Measurements from ENCODE around the gene OPTC. TPM values are rescaled to one million over a fixed set of nuclear protein-coding genes. Genes with fewer than 3 reads are reported as not detected.

Gene OPTC
- polyA plus RNA-seq, 3 donors = not detected

DNA sequence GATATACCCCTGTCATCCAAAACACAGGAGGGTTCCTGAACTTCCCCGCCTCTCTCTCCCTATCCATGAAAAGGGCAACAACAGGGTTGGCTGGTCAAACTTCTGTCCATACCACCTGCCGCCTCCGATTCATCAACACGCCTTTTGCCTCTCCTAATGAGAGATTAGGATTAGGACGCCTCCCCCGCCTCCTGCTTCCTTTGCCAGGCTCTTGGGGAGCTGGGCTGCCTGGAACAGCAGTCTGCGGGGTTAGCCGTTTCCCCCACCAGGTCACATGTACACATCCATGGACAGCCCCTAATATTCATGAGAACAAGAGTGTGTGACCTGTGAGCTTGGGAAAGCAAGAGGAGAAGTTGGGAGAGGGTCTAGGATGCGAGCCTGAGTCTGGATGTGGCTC, 2.3 kb upstream of the OPTC start:
- no peak for DNase-seq

DNA sequence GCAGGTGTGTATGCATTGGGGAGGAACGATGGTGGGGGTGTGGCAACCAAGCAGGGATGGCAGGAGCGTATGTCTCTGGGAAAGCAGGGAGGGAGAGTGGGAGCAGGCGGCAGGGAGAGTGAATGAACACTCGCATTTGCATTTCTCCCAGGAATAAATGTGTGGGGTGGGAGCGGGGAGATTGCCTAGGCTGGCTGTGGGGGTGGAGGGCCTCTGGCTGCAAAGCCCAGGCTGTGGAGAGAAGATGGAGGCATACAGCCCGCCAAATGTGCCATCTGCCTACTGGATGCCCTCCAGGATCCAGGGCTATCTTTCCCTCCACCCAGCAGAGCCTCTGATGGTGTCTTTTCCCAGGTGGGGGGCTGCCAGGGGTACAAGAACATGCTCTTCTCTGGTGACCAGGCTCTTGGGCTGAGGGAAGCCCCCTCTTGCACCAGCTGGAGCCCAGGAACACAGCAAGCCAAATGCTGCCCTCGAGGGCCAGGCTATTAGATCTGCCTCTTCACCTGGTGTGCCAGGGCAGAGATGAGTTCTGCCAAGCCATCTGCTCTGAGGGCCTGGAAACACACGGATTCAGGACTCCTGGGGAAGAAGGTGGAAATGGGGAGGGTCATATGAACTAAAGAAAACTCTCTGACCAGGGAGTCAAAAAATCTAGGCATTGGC, 1.7 kb upstream of the OPTC start:
- no peak for DNase-seq

DNA sequence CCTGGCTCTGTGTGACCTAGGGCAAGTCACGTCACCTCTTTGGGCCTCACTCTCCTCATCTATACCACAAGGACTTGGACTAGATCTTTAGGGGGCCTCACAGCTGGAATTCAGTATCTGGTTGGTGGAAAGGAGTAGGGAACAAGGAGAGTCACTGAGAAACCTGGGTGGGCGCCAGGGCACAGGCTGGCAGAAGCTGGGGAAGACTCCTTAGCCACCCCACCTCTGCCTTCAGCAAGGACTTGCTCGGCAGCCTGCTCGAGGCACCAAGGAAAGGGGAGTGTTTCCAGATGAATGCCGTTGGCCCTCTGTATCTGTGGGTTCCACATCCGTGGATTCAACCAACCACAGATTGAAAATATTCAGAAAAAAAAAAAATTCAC, 1.2 kb upstream of the OPTC start:
- DNase-seq = no peak

DNA sequence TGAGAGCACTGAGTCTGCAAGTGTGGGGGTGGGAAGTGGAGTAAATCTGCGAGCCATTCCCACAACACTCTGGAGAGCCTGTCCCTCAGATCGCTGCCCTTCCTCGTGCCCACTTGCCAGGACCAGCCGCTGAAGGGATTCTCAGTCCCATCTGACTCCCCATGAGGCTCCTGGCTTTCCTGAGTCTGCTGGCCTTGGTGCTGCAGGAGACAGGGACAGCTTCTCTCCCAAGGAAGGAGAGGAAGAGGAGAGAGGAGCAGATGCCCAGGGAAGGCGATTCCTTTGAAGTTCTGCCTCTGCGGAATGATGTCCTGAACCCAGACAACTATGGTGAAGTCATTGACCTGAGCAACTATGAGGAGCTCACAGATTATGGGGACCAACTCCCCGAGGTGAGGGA, 1.9 kb downstream of the OPTC start:
- no peak for DNase-seq

DNA sequence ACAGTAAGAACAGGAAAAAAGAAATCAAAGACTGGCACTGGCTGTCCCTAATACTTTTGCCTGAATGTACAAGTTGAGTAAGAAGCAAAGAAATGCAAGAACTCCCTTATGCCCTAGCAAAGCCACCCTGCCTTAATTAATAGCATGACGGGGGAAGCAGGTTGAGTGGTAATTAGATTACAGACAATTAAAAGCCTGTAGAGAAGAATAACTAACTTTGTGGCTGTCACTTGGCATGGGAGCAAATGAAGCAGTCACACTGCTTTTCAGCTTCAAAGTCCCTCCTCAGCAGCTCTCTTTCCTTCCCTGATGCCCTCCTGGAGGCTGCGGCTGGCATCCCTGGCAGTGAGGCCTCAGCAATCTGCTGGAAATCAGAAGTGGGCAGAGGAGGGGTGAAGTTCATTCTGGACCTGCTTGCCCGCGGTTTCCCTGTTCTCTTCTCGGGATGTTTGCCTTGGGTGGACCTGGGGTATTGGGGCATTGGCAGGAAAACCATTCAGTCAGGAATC, 3.4 kb downstream of the OPTC start:
- DNase-seq = no peak

DNA sequence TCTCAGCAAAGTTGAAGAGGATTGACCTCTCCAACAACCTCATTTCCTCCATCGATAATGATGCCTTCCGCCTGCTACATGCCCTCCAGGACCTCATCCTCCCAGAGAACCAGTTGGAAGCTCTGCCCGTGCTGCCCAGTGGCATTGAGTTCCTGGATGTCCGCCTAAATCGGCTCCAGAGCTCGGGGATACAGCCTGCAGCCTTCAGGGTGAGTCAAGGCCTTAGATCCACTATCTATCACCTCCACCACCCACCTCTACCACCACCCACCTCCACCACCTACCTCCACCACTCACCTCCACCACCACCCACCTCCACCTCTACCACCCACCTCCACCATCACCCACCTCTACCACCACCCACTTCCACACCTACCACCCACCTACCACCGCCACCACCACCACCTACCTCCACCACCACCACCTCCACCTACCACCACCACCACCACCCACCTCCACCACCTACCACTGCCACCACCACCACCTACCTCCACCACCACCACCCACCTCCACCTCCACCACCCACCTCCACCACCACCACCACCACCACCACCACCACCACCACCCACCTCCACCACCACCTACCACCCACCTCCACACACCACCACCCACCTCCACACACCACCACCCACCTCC, 5.8 kb downstream of the OPTC start:
- DNase-seq = no peak

DNA sequence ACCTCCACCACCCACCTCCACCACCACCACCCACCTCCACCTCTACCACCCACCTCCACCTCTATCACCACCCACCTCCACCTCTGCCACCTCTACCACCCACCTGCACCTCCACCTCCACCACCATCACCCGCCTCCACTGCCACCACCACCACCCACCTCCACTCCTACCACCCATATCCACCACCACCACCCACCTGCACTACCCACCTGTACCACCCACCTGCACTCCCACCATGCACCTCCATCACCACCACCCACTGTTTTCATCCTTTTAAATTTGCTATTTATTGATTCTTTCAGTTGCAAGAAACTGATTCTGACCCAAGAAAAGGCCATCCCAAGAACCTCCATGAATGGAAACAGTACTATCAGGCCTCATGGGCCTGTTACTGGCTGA, 6.3 kb downstream of the OPTC start:
- no peak for DNase-seq

DNA sequence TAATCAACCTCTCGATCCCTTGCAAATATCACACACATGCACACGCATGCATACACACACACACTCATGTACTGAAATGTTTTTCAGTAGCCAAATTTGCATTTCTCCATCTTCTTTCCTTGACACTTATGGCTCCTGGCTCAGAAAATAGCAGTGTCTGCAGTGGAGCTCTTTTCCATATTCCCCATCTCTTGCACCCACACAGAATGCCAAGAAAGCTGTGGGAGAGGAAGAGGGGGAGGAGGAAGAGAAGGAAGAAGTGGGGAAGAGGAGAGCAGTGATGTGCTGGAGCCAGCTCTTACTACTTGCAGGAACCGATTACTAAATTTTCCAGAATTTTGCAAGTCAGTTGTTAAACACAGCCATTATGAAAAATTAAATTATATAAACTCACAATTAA, 9.9 kb downstream of the OPTC start:
- DNase-seq = no peak

DNA sequence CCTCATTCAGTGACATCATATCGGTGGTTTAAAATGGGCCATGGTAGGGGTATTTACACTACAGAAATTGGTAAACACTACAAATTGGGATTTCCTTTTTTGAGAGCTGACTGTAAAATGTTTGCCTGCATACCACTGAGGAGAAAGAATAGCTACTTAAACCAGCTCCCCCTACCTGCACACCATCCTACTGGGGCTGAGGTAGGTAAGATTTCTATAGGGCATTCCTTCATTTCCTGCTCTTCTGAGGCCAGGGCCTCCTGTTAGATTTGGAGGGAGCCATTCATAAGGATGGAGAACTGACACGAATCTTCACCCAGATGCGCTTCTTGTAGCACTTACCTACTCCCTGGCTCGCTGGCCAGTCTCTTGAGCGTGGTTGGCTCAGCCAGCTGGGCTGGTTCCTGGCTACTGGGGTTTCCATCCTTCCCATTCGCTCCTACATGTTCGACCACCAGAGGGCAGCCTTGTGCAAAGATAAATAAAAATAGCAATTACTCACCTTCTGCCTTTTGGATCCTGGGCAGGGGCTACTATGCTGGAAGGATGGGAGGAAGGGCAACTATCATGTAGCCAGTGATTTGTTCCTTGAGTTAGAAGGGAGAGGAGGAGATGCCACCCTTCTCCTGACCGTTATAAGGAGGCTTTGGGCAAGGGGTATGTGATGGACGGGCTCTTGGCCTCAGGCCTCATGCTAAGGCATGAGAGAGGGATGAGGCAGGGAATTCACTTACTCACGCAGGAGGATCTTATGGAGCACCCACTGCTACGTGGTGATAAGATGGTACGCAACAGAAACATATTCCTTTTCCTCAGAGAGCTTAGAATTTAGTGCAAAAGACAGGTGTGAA, 10.7 kb downstream of the OPTC start:
- peak; percentile 82 for DNase-seq

DNA sequence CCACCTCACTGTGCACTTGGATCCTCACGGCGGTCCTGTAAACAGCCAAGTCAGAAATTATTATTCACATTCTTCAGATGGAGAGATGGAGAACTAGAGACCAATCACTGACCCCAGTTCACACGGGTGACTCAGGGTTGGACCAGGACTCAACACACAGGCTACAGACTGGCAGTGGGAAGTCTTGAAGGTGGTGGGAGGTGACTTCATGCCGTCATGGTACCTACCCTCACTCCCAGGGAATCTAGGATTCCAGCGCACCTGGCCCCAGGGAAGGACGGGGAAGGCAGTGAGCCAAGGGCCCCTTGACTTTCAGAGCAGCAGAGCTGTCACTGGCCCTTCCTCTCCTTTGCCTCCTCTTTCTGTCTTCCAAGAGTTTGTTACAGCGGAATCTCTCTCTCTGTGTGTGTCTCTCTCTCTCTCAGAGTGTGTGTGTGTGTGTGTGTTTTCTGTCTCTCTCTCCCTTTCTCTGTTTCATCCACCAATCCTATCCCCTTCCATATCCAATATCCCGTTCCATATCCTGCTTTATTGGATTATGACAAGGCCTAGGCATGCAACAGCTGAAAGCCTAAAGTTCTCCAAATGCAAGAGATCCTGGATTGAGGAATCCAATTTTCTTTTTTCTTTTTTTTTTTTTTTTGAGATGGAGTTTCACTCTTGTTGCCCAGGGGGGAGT, 11.7 kb downstream of the OPTC start:
- DNase-seq = no peak

DNA sequence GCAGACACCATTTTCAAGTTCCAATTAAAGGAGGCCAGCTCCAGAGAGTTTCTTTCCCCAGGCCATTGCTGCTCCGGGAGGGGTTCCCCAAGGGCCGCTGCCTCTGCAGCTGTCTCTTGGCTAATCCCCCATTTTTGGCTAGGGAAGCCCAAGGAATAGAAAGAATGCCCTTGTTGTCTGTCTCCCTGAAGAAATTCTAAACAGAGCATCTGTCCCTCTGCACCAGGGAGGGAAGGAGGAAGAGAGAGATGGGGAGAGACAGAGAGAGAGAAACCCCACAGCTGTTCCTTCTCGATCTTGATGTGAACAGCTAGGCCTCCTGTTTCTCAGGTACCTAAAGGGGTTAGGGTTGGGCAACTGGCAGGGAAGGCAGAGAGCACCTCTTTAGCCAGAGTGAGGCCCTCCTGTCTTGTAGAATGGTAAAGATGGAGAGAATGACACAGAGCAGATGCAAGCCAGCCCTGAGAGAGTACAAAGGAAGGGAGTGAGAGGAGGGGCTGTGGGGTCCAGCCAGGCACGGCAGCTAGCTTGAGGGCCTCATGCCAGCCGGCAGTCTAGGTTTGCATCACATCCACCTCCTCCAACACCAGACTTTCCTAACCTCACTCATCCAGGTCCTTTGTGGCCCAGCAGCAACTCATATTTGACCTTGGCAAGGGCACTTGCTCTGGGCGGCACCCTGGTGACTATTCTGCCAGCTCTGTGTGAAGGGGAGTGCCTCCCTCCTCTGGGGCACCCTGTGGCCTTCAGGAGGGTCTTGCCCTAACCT, 13.1 kb downstream of the OPTC start:
- no peak for DNase-seq

DNA sequence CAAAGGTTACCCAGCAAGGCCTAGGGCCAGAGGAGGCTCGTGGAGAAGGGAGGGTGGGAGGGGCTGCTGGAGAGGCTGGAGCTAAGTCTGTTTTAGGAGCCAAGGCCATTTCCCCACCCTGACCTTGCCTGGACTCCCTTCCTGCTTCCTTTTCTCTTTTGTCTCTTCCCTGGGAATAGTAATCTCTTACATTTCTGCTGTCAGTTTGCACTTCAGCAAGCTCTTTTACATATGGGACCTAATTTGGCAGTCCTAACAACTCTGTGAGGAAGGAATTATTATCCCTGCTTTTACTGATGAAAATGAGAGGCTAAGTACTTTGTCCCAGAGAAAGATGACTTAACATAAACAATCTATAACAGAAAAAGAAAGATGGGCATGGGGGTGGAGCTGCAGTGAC, 13.8 kb downstream of the OPTC start:
- DNase-seq = no peak

DNA sequence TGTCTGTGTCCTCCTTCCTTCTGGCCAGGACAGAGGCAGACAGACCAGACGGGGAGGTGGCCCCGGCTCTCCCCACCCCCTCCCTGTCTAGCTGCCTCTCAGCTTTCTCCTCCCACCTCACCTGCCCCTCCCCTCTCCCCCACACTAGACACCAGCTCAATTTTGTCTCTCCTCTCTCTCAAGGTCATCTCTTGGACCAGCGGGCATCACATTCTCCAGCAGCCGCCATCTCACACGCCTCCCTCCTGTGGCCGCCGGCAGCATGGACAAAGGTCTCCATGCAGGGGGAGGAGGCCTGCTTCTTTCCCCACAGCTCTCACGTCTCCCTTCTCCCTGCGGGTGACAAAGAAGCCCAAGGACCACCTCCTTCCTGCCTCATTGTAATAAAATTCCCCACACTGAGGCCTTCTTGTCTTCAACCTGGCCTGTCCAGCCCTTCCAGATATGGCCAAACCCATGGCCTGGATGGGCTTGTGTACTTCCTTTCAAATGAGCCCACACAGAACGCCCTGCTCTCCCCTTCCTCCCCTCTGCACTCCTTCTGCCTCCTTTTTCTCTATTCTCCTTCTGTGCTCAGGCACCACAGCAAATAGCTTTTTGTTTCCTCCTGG, 14.6 kb downstream of the OPTC start:
- no peak for DNase-seq

DNA sequence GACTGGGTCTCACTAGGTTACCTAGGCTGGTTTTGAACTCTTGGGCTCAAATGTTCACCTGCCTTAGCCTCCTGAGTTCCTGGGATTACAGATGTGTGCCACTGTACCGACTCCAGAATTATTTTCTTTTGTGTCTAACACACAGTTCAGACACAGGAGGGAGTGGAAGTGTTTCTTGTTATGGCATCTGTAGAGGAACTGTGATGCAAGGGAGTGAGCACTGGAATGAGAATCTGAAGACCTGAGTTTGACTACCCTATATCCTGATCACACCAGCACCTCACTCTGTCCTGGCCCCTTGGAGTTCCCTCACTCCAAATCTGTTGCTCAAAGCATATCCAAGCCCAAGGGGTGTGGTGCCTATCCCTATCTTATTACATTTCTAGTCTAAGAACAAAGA, 15.2 kb downstream of the OPTC start:
- no peak for DNase-seq

DNA sequence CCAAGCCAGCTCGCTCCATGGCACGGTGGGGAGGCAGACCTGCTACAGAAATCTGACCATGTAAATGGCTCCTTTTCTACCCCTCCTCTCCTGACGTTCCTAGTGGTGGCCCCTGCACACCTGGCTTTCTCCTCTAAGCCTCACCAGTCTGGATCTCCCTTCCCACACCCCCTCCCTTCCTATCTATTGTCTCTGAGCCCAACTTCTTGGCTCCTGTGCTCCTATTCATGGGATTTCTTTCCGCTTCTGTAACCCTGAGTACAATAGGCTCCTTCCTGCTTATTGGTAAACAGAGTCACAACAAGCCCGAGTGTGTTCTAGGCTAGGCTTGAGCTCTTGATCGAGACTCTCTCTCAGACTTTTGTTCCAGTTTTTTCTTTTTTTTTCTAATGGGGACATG, 17.6 kb downstream of the OPTC start:
- no peak for DNase-seq

DNA sequence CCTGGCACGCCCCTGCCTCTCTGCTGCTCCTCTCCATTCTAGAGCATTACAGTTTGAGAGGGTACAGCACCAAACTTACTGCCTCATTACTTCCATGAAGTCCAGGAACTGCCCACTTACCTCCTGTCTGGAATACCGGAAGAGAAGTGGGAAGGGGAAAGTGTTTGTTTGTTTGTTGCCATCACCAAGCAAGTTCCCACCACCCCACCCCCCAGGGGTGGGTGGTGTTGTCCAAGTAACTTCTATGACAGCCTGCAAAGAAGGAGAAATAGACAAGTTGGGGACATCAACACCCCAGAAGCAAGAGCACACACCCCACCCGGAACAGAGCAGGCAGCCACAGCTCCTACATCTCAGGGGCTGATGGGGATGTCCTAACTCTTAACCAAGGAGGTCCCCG, 18.0 kb downstream of the OPTC start:
- DNase-seq = no peak

DNA sequence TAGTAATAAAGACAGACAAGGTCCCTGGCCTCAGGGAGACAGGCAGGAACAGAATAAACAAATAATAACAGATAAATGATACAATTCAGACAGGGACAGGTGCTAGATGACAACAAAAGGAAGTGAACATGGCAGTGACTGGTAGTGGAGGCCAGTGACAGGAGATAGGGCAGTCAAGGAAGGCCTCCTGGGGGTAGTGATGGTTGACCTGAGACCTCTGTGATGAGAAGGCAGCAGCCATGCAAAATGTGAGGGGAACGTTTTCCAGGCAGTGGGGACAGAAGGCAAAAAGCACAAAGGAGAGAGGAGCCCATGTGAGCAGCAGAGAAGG, 18.5 kb downstream of the OPTC start:
- no peak for DNase-seq

DNA sequence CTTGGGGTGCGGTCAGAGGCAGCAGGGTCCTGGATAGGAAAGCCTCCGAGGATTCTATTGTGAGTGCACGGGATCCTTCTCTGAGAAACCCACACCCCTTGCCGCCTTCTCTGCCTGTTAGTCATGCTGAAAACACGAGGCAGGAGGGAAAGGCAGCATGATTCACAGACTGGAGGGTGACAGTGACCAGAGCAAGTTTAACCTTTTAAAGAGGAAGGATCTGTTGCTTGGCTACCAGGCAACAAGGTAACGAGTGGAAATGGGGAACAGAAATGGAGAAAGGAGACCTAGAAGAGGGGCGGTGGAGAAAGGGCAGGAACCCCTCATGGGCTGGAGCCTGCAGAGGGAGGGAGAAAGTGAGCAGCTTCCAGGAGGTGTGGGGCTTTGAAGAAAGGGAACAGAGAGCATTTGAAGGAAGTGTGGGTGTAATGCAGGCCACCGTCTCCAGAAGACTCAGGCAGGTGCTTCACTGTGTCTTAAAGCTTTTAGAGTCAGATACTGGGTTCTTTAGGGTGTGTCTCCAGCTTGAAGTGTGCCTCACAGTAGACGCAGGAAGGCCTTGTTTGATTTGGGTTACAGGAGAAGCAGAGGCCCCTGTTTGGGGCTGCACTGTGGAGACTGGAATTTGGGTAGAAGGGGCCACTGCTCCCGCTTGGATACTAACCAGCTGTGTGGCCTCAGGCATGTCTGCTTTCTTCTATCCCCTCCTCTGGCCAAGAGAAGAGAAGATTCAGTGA, 19.1 kb downstream of the OPTC start:
- no peak for DNase-seq

DNA sequence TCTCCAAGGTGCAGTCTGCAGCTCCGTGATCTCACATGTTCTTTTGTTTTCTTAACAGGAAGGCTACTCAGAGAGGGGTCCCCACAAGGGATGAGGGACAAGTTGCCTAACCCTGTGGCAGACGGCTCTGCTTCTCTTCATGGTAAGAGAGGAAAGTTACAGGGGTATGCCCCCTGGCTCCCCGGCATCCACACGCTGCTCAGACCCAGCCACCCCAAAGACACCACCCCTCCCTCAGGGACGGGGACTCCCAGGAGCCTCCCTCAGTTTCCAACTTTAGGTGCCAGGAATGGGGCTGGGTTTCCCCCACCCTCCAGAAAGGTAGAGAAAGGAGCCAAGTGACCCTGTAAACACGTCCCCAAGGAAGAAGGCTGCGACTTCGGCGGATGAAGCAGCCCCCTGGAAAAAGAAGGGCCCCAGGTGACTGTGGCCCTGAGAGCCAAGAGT, 19.7 kb downstream of the OPTC start:
- DNase-seq = no peak

DNA sequence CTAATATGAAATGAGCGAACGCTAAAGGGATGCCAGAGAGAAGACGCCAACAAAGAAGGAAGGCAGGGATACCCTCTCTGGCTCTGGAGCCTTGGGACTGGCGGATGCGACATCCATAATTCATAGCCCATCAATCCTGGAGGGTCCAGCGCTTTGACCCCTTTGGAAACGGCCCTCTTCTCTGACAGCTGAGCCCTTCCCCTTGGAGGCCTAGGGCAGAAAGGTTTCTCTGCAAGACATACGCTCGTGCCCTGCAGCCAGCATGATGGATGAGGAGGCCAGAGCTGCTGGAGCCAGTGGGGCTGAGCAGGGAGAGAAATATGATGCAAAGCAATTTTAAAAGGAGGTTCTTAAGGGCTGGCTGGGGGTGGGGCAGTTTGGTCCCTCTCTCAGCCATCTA, 22.2 kb downstream of the OPTC start:
- DNase-seq = no peak

DNA sequence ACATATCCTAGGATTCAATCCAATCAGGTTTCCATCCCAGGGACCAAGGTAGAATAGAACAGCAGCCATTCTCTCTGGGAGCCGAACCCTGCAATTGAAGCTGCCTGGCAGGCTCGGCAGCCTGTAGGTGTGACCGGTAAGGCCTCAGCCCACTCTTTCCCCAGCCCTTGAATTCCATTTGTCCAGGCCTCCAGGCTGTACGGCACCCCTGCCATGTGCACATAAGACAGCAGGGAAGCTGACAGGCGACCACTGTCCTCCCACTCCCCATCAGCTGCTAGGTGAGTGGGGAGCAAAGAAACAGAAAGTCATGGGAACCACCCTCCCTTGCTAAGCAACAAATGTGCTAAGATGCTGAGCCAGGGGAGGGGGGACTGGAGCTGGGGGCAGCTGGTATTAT, 23.0 kb downstream of the OPTC start:
- no peak for DNase-seq

Measured in renal pelvis (tissue), 4 donors.